SK-N-SH treated with all-trans-retinoic acid at 6 μM for 48 hours (cell line): ENCODE measurements around the gene OPN4.

ENCODE experiments used
- ATAC-seq: fragments of 200-7000 bp; cut with Tn5 transposase; 3 replicates; pipeline ENCODE4 v1.9.1; 2020; ENCODE audit warnings: mild to moderate bottlenecking, moderate library complexity
- ARNTL ChIP-seq: fragments of 450-650 bp; formaldehyde crosslinking; IDR thresholded peaks from 2 replicates; pipeline ENCODE4 v1.5.0; 2020; ENCODE audit warnings: low read depth, mild to moderate bottlenecking, moderate library complexity, borderline replicate concordance
- BACH2 ChIP-seq: fragments of 250-450 bp; sonication (Bioruptor Pico); IDR thresholded peaks from 2 replicates; pipeline ENCODE4 v1.9.0; 2021; ENCODE audit warnings: mild to moderate bottlenecking, borderline replicate concordance
- CREB5 ChIP-seq: fragments of 250-450 bp; sonication (Bioruptor Pico); IDR thresholded peaks from 2 replicates; pipeline ENCODE4 v1.5.1; 2020; ENCODE audit warnings: low read depth, mild to moderate bottlenecking, moderate library complexity
- CSRNP3 ChIP-seq: fragments of 250-450 bp; sonication (Bioruptor Pico); IDR thresholded peaks from 2 replicates; pipeline ENCODE4 v1.5.1; 2021; ENCODE audit warnings: mild to moderate bottlenecking, moderate library complexity
- ESRRG ChIP-seq: fragments of 250-450 bp; sonication (Bioruptor Pico); IDR thresholded peaks from 2 replicates; pipeline ENCODE4 v1.6.1; 2021; ENCODE audit warnings: mild to moderate bottlenecking
- GLIS3 ChIP-seq: fragments of 250-450 bp; sonication (Bioruptor Pico); IDR thresholded peaks from 2 replicates; pipeline ENCODE4 v1.5.0; 2020; ENCODE audit warnings: mild to moderate bottlenecking, moderate library complexity
- ISL1 ChIP-seq: fragments of 250-450 bp; sonication (Bioruptor Pico); IDR thresholded peaks from 2 replicates; pipeline ENCODE4 v2.1.2; 2022; ENCODE audit warnings: mild to moderate bottlenecking, moderate library complexity
- OSR1 ChIP-seq: fragments of 250-450 bp; sonication (Bioruptor Pico); IDR thresholded peaks from 2 replicates; pipeline ENCODE4 v1.8.0; 2022; ENCODE audit warnings: moderate library complexity, mild to moderate bottlenecking, inconsistent platforms
- PATZ1 ChIP-seq: fragments of 250-450 bp; sonication (Bioruptor Pico); IDR thresholded peaks from 2 replicates; pipeline ENCODE4 v1.8.0; 2020; ENCODE audit warnings: mild to moderate bottlenecking, moderate library complexity, borderline replicate concordance
- POU6F1 ChIP-seq: fragments of 250-450 bp; sonication (Bioruptor Pico); IDR thresholded peaks from 2 replicates; pipeline ENCODE4 v1.8.0; 2021; ENCODE audit warnings: low read depth, mild to moderate bottlenecking, moderate library complexity, borderline replicate concordance
- PPARA ChIP-seq: fragments of 250-450 bp; sonication (Bioruptor Pico); IDR thresholded peaks from 2 replicates; pipeline ENCODE4 v1.5.0; 2020; ENCODE audit warnings: mild to moderate bottlenecking, borderline replicate concordance
- RARB ChIP-seq: fragments of 250-450 bp; sonication (Bioruptor Pico); IDR thresholded peaks from 2 replicates; pipeline ENCODE4 v1.8.0; 2021; ENCODE audit warnings: mild to moderate bottlenecking, moderate library complexity
- SNAI2 ChIP-seq: fragments of 250-450 bp; sonication (Bioruptor Pico); IDR thresholded peaks from 2 replicates; pipeline ENCODE4 v1.5.0; 2020; ENCODE audit warnings: mild to moderate bottlenecking, moderate library complexity
- TCF4 ChIP-seq: fragments of 250-450 bp; sonication (Bioruptor Pico); IDR thresholded peaks from 2 replicates; pipeline ENCODE4 v1.8.0; 2021; ENCODE audit warnings: mild to moderate bottlenecking, moderate library complexity, borderline replicate concordance
- TOX ChIP-seq: fragments of 250-450 bp; sonication (Bioruptor Pico); IDR thresholded peaks from 2 replicates; pipeline ENCODE4 v1.8.0; 2021; ENCODE audit warnings: mild to moderate bottlenecking, moderate library complexity, borderline replicate concordance
- TSHZ2 ChIP-seq: fragments of 250-450 bp; sonication (Bioruptor Pico); IDR thresholded peaks from 2 replicates; pipeline ENCODE4 v1.5.0; 2020; ENCODE audit warnings: mild to moderate bottlenecking, moderate library complexity
- ZC3H10 ChIP-seq: fragments of 250-450 bp; sonication (Bioruptor Pico); IDR thresholded peaks from 2 replicates; pipeline ENCODE4 v1.5.1; 2021; ENCODE audit warnings: mild to moderate bottlenecking, moderate library complexity
- ZFP3 ChIP-seq: fragments of 250-450 bp; sonication (Bioruptor Pico); IDR thresholded peaks from 2 replicates; pipeline ENCODE4 v1.5.0; 2020; ENCODE audit warnings: mild to moderate bottlenecking, moderate library complexity
- ZFP30 ChIP-seq: fragments of 450-650 bp; formaldehyde crosslinking; IDR thresholded peaks from 2 replicates; pipeline ENCODE4 v1.5.0; 2022; ENCODE audit warnings: mild to moderate bottlenecking, moderate library complexity
- ZNF70 ChIP-seq: fragments of 450-650 bp; formaldehyde crosslinking; IDR thresholded peaks from 2 replicates; pipeline ENCODE4 v1.5.0; 2020; ENCODE audit warnings: mild to moderate bottlenecking, moderate library complexity
- ZNF8 ChIP-seq: fragments of 450-650 bp; formaldehyde crosslinking; IDR thresholded peaks from 2 replicates; pipeline ENCODE4 v1.5.0; 2020; ENCODE audit warnings: mild to moderate bottlenecking, moderate library complexity

OPN4 gene

GRCh38 chr10:86682675-86683074 is 28.3 kb downstream of the OPN4 start (continued):
- no peak for TF ChIP-seq OSR1
- TF ChIP-seq TOX (CRISPR knock-in tag), result no peak
- TF ChIP-seq PPARA, result no peak
- TF ChIP-seq BACH2 (CRISPR knock-in tag), result no peak
- no peak for TF ChIP-seq ZC3H10 (CRISPR knock-in tag)
- no peak for TF ChIP-seq ZNF70
- no peak for TF ChIP-seq PATZ1 (CRISPR knock-in tag)
- no peak for TF ChIP-seq ESRRG (CRISPR knock-in tag)

GRCh38 chr10:86684331-86685097 is 30.2 kb downstream of the OPN4 start:
- TF ChIP-seq ZC3H10 (CRISPR knock-in tag) (no peak), ISL1 (no peak), GLIS3 (no peak), CREB5 (CRISPR knock-in tag) (no peak), POU6F1 (CRISPR knock-in tag) (no peak), ZFP30 (CRISPR knock-in tag) (no peak), RARB (CRISPR knock-in tag) (no peak), ESRRG (CRISPR knock-in tag) (no peak)
- TF ChIP-seq, all 23 proteins: peak for 0
- ATAC-seq, result peak; percentile 67

GRCh38 chr10:86685416-86685815 is 31.1 kb downstream of the OPN4 start:
- TF ChIP-seq ZFP3 (CRISPR knock-in tag) (no peak), CSRNP3 (CRISPR knock-in tag) (no peak), OSR1 (no peak), POU6F1 (CRISPR knock-in tag) (no peak), ZNF8 (CRISPR knock-in tag) (no peak), BACH2 (CRISPR knock-in tag) (no peak), SNAI2 (no peak), ARNTL (CRISPR knock-in tag) (no peak), PPARA (no peak), ISL1 (no peak), TCF4 (CRISPR knock-in tag) (no peak), GLIS3 (no peak), TSHZ2 (CRISPR knock-in tag) (no peak), ZNF70 (no peak), ZC3H10 (CRISPR knock-in tag) (no peak), PATZ1 (CRISPR knock-in tag) (no peak), RARB (CRISPR knock-in tag) (no peak), CREB5 (CRISPR knock-in tag) (no peak), ZFP30 (CRISPR knock-in tag) (no peak)
- TF ChIP-seq, all 23 proteins: peak for 0
- ATAC-seq, result no peak
